Right ventricle myocardium inferior (tissue), 1 donor: Measurements from ENCODE around the gene RETREG1. TPM values are rescaled to one million over a fixed set of nuclear protein-coding genes. Genes with fewer than 3 reads are reported as not detected.
"Not testable (repeated sequence)": the region's sequence is repeated elsewhere in the genome, so short reads cannot be mapped to it uniquely, and the experiment has no call there.

Experiments used
- ATAC-seq: fragments of 200-7000 bp; cut with Tn5 transposase; one replicate; pipeline ENCODE4 v1.9.1; 2020; ENCODE audit warnings: mild to moderate bottlenecking, moderate library complexity
- DNase-seq: peaks from one replicate; pipeline ENCODE4 v3.0.0; 2021; ENCODE audit errors: missing footprints
- intact Hi-C: fragments of 100-400 bp; cut with DNase I; formaldehyde crosslinking; loops from one replicate; pipeline ENCODE4 v1.11.0; 2022
- total RNA-seq: library from RNA; stranded (reverse); fragmentation: NEBNext Ultra II Directional; extraction: Animal tissue kit (Norgen Biotek cat#: 25700); gene quantifications from one replicate; pipeline ENCODE4 v1.2.1, GENCODE V29; 2021
- donor health status: DM: no; HTN: yes; CAD: no; lungs with severe emphysema.

RETREG1 gene
- total RNA-seq, 1 donor from 2014 or later: 197 TPM

DNA sequence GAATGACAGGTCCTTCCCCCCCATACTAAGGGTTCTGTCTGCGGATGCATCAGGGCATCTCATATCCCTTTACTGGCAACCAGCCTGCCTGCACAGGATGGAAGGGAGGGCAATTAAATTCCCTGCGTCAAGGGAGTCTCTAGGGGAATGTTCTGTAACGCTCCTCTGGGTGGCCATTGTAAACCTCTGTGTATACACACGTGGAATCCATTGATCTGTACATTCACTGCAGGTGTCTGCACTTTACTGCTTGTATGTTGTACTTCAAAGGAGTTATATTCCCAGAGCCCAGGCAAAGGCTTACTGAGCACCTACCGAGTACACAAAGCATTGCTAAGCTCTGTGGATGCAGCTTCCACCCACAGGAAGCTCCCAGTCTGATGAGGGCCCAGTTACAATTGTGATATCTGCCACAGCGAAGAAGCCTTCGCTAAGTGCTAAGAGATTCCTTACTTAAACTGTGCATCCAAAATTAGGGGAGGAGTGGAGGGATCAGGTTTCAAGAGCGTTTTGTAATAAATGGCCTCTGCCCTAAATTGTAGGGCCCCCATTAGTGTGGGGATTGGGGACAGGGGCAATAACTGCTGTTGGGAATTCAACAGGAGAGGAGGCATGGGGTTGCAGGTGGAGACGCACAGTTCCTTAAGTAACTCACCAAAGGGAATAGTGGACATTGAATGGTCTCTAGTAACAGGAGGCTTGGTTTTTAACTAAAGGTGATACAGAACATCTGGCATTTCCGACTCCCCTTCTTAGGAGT is 1.5 kb upstream of the RETREG1 start:
- DNase-seq (no peak), ATAC-seq (no peak)
- intact Hi-C loops: loop anchor here (5.0 kb wide), 2 partner anchors 66 to 126 kb away; no protein-coding TSS in a partner anchor

DNA sequence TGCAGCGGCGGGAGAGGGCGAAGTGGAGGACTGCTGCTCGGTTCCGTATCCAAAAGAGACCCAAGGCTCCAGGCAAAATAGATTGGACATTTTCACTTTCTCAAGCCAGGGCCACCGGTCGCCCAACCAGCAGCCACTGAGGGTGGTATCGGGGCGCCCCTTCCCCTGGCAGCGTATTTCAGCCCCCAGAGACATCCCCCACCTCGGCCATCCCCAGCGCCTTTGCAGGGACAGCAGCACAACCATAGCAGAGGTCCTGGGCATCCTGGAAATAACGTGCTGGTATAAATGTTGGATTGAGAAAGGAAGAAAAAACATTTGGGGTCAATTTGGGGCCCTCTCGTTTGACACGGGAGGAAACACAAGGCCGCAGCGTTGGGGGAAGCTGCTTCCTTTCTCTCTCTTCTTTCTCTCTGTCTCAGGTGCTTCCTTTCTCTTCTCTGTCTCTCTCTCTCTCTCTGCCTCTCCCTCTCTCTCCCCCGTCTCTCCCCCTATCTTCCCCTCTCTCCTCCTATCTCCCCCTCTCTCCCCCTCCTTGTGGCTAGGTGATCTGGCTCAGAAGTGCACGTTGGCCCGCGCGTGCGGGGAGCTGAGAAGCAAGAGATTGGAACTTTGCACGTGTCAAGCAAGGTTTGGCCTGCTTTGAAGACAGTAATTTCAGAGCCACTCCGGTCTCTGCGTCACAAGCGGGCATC is 624 bp upstream of the RETREG1 start:
- ATAC-seq (no peak), DNase-seq (no peak)
- intact Hi-C loops: loop anchor here (5.0 kb wide), 2 partner anchors 65 to 125 kb away; no protein-coding TSS in a partner anchor

DNA sequence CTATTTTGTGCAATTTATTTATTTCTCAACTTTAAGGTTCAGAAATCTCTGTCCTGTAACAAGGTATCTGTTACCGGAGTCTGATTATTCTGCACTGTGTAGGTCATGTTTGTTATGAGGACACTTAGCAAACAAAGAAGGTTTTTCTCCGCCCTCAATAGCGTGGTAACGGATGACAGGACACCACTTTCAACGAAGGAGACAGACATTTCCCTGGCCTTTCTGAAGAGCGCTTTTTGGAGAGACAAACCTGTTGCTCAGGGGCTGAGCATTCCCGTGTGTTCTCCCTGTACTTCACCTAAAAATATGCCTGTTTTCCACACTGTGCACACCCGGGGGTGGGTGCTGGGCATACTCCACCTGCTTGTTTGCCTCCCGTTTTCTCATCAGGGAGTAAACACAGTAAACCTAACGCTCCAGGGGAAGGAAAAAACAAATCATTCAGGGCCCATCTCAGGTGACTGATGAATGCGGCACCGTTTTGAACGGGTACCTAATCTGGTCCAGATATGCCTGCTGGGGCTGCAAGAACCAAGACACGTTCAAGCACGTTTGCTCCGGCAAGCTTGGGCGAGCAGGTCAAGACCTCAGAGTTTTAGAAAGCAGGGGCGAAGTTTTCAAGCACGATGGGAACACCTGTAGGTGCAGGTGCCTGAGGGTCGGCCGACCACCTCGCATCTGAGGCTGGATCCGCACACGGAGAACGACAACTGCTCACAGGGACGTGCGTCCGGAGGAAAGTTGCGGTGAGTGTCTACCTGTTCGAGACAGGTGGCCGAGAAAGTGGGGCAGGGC is 859 bp downstream of the RETREG1 start:
- DNase-seq (no peak), ATAC-seq (peak; percentile 30)

DNA sequence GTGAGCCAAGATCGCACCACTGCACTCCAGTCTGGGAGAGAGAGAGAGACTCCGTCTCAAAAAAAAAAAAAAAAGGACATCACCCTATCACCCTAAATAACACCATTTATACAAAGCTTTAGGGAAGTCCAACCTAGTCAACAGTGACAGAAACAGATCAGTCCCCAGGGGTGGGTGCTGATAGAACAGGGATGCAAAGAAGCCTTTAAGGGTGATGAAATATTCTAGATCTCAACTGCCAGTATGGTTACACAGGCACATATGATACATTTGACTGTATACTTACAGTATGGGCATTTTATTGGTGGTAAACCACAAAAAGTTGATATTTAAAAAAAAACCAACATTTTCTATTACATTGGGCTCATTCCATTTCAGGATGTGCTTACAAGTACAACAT is 4.8 kb downstream of the RETREG1 start:
- intact Hi-C loops: no loop called here
- DNase-seq: no peak
- ATAC-seq: no peak

More for the DNA sequence above, 859 bp downstream of the RETREG1 start:
- intact Hi-C loops: loop anchor here (5.0 kb wide), 2 partner anchors 64 to 124 kb away; no protein-coding TSS in a partner anchor

DNA sequence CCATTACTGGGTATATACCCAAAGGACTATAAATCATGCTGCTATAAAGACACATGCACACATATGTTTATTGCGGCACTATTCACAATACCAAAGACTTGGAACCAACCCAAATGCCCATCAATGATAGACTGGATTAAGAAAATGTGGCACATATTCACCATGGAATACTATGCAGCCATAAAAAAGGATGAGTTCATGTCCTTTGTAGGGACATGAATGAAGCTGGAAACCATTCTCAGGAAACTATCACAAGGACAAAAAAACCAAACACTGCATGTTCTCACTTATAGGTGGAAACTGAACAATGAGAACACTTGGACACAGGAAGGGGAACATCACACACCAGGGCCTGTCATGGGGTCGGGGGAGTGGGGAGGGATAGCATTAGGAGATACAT is 5.9 kb downstream of the RETREG1 start:
- intact Hi-C loops, ATAC-seq, DNase-seq: not testable (repeated sequence)

DNA sequence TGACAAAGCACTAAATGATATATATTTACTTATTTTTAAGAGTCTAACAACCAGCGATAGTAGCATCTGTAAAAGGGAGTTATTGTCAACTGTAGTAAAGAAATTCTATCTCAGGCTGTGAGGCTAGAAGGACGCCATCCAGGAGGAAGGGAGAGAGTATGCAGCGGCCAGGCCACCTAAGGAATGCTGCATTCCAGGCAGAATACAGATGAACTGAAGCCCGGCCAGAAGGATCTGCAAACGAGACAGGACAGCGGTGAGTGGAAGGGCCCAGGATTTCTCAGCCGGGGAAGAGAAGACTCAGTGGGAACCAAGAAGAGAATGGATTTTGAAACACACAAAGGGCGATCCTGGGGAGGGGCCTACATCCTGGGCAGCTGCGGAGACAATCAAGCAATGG is 7.4 kb downstream of the RETREG1 start:
- no peak for ATAC-seq
- no peak for DNase-seq
- intact Hi-C loops: no loop called here

DNA sequence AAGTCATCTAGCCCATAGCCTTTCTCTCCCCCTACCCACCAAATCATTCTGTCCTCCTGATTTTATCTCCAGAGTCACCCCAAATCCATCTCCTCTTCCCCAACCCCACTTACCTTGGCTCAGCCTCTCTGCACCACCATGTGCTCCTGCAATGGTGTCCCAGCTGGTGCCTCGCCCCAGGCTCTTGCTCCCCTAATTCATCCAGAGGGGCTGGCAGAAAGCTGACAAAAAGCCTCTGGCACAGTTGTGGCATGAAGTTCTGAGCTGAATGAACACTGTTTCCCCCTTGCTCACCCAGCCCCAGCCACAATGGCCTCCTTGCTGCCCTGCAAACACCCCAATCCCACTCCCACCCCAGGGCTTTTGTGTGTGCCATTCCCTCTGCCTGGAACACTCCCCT is 10.2 kb downstream of the RETREG1 start:
- intact Hi-C loops: no loop called here
- ATAC-seq: no peak

DNA sequence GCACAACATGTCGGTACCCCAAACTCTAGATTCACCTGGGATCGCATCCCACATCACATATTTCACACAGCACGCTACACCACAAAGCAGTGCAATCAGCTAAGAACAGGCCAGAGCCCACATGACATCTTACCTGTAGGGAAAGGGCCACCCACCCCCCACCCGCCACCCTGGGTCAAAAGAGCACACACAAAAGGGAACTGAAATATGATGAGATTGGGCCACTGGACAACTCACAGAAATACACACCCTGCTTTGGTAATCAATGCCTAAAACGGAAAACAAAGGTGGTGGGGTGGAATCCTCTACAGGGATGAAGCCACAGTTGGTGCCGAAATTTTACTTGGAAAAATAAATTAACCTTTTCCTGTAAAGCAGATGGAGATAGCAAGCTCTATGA is 13.1 kb downstream of the RETREG1 start:
- DNase-seq (no peak), ATAC-seq (no peak)
- intact Hi-C loops: no loop called here

More for the DNA sequence above, 10.2 kb downstream of the RETREG1 start:
- no peak for DNase-seq

DNA sequence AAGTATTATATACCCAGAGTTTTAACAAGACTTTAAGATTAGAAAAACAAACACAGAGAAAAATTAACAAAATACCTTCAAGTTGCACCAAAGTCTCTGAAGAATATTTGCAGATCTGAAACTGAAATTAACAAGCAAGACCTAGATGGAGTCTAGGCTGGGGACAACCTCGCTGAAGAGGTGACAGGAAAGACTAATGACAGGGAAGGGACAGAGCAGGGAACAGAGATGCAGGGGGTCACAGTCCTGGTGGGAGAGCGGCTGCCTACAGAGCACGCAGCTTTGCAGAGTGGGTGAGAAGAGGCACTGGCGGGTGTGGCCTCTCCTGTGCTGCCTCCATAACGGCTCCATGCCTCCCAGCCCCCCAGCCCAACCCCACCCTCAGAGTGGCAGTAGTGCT is 13.5 kb downstream of the RETREG1 start:
- intact Hi-C loops: no loop called here
- no peak for DNase-seq

DNA sequence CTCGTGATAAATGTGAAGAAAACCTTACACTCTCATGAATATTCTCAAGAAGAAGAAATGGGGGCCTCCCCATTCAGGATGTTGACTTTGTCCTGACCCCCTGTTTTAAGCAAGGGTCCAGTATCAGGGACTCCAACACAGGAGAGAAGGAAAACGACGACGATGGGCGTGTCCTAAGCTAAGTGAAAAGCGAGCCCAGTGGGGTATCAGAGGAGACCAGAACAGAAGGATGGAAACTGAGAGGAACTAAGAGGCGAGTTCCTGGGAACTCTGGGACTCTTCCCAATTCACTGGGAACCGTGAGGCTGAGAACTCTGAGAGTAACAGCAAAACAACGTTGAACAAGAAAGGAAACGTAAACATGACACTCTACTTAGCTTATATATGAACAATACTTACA is 14.6 kb downstream of the RETREG1 start:
- ATAC-seq (no peak), DNase-seq (no peak)
- intact Hi-C loops: no loop called here

More for the DNA sequence above, 13.5 kb downstream of the RETREG1 start:
- ATAC-seq: no peak

DNA sequence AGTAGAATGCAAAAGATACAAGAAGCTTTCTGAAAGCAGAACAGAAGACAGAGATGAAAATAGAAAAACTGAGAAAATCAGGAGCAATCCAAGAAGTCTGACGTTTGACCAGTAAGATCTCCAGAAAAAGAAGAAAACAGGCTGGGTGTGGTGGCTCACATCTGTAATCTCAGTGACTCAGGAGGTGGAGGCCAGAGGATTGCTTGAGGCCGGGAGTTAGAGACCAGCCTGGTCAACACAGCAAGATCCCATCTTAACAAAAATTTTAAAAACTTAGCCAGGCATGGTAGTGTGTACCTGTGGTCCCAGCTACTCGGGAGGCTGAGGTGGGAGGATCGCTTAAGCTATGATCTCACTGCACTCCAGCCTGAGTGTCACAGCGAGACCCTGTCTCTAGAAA is 15.9 kb downstream of the RETREG1 start:
- intact Hi-C loops: no loop called here
- DNase-seq (no peak), ATAC-seq (no peak)

DNA sequence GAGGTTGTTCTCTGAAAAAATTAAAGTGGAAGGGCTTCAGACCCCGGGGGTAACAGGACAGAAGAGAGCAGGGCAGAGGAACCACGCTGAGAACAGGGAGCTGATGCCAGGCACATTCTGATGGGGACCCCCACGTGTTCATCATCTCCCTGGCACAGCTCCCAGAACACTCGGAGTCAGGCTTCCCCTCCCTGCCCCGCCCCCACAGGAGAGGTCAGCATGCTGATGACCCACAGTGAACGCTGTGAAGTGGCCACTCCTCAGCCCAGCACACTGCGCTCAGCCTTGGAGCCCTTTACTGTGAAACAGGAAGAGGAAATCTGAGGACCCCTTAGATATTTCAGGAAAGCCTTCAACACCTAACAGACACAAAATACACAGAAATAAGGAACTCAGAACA is 16.4 kb downstream of the RETREG1 start:
- DNase-seq (peak; percentile 75), ATAC-seq (peak; percentile 66)
- intact Hi-C loops: no loop called here

DNA sequence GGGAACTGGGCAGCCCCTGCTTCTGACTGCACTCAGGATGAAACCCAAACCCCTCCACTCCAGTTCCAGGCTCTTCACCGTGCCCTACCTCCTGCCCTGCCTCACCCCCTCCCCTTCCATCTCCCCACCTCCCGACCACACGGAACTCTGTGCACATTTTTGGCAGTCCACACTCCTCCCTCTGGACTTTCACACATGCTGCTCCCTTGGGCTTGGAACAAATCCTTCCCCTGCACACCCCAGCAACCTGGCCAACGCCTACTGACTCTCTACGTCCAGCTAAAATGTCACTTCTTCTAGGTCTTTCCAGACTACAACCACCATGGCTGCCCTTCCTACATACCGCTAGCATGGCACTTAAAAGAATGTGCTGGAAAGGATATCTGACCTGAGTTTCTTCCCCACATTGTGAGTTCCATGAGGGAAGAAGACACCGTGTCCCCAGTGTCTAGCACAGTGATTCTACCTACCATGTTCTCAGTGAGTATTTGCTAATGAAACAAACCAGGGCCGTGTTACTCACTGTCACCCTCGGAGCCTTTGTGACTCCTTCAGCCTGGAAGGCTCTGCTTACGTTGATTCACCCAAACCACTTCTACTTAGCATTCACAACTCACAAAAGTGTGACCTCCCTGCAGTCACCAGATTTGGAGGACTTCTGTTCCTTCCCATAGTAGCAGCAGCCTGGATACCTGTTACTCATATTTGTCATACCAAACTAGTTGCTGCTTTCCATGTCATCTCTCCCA is 18.7 kb downstream of the RETREG1 start:
- ATAC-seq (peak; percentile 34), DNase-seq (no peak)
- intact Hi-C loops: no loop called here

DNA sequence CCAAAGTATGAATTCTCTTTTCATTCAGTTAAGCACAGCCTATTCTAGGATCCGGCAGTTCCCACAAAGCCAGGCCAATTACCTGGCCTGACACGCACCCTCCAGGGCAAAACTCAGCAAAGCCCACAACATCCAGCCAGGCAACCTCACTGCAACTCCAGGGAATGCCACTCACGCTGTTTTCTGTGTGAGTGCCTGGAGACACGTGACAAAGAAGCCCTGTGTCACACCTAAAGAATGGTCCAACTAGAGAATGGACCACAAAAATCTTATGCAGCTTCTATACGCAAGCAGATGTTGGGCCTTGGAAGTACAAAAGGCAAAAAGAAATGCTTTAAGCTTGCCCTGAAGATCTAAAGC is 20.2 kb downstream of the RETREG1 start:
- no peak for DNase-seq
- intact Hi-C loops: no loop called here
- ATAC-seq: peak; percentile 36

DNA sequence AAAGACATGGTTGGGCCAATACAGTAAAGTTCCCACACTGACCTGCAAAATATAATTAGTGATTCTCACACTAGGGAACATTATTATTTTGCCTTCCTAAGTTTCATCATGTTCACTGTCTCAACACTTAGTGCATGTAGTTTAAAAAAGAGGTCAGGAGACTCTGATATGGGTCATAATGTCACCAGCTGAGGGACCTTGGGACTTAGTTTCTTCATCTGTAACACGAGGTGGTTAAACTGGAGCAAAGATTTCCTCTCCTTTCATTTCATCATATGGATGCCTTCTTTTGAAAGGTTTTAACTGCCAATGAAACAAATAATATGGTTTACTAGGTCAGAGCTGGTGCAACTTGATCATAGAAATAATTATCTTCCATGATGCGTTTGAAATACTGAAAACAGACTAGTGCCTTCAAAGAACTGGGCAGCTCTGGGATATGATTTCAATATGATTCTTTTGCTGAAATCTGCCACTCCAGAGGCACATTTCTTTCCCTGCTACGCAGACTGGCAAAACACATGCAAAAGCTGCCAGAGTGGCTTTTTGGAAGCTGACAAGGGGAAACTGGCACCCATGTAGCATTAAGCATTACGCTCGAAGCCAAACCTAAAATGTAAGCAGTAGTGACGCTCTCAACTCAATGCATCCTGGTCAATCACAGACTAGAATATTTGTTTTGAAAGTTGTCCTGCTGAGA is 20.8 kb downstream of the RETREG1 start:
- no peak for DNase-seq
- ATAC-seq: no peak
- intact Hi-C loops: no loop called here

DNA sequence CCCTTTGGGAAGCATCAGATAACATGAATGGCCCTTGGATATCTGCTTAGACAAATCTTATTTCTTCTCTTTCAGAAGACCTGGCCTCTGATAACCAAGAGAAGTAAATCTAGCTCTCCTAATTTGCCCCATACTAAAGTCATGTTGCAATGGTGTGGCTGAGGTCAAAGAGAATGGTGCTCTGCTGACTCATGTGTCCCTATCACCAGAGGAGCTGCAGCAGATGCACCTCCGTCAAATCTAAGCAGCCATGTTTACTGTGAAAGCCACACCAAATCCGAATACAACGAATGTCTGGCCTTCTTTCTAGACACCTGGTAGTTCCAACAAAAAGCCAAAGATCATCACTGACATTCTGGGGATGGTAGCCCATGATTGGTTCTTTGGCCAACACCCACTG is 23.2 kb downstream of the RETREG1 start:
- intact Hi-C loops: no loop called here
- ATAC-seq (no peak), DNase-seq (no peak)

DNA sequence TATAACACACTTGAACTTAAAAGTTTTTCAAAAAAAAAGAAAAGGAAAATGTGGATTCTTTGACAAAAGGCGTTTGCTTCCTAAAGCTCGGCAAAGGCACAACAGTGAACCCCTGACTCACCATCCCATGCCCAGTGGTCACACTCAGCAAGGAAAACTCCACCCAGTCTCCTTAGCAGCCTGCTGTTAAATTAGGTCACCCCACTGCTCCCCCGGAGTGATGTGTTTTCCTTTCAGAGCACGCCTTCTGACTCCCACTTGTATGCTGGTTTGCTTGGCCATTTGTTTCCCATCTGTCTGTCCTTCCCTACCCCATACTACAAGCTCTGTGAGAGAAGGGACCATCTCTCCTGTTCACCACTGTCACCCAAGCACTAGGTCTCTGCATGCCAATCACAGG is 23.8 kb downstream of the RETREG1 start:
- ATAC-seq (no peak), DNase-seq (no peak)
- intact Hi-C loops: no loop called here

DNA sequence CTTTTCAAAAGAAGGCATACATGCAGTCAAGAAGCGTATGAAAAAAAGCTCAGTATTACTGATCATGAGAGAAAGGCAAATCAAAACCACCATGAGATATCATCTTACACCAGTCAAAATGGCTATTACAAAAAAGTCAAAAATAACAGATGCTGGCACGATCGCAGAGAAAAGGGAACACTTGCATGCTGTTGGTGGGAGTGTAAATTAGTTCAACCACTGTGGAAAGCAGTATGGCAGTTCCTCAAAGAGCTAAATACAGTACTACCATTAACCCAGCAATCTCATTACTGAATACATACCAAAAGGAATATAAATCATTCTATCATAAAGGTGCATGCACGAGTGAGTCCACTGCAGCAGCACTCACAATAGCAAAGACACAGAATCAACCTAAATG is 24.5 kb downstream of the RETREG1 start:
- intact Hi-C loops: no loop called here
- no peak for DNase-seq
- no peak for ATAC-seq
